ENCODE results near the gene GBP5.
A peak's percentile ranks its signal among the peaks of the same experiment; 100 is the strongest.
"Not testable (repeated sequence)": the region's sequence is repeated elsewhere in the genome, so short reads cannot be mapped to it uniquely, and the experiment has no call there.

The GBP5 gene, protein sequence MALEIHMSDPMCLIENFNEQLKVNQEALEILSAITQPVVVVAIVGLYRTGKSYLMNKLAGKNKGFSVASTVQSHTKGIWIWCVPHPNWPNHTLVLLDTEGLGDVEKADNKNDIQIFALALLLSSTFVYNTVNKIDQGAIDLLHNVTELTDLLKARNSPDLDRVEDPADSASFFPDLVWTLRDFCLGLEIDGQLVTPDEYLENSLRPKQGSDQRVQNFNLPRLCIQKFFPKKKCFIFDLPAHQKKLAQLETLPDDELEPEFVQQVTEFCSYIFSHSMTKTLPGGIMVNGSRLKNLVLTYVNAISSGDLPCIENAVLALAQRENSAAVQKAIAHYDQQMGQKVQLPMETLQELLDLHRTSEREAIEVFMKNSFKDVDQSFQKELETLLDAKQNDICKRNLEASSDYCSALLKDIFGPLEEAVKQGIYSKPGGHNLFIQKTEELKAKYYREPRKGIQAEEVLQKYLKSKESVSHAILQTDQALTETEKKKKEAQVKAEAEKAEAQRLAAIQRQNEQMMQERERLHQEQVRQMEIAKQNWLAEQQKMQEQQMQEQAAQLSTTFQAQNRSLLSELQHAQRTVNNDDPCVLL

DNA sequence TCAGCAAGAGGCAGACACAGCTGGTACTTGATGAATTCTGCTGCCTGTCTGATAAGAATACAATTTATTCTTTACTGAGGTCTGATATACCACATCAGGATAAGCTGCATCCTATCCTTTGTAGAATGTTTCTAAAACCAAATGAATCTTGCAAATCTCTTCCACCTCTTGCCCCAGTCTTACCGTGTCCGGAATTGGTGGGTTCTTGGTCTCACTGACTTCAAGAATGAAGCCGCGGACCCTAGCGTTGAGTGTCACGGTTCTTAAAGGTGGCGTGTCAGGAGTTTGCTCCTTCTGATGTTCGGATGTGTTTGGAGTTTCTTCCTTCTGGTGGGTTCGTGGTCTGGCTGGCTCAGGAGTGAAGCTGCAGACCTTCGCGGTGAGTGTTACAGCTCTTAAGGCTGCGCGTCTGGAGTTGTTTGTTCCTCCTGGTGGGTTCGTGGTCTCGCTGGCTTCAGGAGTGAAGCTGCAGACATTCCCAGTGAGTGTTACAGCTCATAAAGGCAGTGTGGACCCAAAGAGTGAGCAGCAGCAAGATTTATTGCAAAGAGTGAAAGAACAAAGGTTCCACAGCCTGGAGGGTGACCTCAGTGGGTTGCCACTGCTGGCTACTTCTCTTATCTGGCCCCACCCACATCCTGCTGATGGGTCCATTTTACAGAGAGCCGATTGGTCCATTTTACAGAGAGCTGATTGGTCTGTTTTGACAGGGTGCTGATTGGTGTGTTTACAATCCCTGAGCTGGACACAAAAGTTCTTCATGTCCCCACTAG lies at the start of gene GBP5:
Gene GBP5, minus strand, starts transcription at position 592 of the 773 bp plus-strand sequence. CDS start 3,305 bp downstream, outside the sequence.
- peak; percentile 84 for DNase-seq

DNA sequence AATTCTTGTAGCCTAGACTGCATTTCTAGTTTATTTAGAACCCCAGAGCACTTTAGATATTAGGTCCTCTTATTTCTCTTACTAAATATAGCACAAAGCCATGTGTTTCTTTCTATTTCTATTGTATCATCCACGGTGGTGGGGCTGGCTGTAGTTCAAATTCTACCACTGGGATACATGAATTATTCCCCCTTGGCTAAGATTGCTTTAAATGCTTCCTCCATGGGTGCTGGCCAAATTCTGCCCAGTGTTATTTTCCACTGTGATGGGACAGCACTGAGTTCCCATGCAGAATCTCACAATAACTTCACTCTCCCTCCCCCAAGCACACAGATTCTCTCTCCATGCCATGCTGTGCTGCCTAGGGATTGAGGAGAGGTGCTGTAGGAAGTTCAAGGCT lies 49.7 kb upstream of the GBP5 start:
- DNase-seq, result no peak

DNA sequence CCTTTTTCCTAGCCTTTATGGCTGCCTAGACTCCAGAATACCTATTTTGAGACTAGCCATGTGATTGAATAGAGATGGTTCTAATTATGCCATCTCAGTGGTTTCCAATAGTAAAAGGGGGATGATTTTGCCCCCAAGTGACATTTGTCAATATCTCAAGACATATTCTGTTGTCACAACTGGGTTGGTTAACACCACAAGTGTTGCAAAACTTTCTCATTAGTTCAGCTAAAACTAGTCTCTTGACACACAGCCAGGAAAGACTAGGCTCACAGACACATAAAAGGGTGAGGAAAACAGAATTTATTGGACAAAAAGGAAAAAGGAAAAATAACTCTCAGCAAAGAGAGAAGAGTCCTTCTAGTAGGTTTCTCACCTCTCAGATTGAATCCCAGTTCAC lies 39.9 kb upstream of the GBP5 start:
- DNase-seq, result no peak

DNA sequence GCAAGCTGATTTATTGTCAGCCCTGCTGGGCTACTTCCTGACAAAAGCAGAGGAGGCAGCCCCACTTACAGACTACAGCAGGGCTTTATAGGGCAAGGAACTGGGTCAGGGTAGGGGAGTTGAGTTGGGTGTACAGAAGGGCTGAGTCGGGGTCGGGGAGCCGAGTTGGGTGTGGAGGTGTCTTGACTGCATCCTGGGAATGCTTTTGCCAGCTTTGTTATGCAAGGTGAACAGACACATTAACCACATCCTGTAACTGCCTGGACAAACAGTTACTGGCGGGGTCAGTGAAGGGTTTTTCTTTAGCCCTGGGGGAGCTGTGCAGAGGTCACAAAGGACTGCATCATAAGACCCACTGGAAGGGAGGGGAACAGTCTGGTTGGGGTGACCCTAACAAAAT lies 39.1 kb upstream of the GBP5 start:
- no peak for DNase-seq

DNA sequence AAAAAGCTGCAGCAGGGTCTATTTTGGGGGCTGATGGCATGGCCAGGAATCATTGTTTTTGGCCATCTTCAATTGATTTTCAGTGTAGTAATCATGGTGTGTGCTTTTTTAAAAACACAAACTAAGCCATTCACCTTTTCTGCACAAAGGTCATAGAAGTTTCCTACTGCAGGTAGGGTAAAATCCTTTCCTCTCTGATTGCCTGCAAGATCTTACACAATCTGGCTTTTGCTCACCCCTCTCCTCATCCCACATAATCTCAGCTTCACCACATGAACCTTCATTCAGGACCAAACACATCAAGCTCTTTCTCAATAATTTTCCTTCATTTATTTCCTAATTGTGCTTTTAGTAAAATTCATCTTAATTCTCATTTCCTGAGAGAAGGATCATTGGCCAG lies 38.3 kb upstream of the GBP5 start:
- DNase-seq, result no peak

DNA sequence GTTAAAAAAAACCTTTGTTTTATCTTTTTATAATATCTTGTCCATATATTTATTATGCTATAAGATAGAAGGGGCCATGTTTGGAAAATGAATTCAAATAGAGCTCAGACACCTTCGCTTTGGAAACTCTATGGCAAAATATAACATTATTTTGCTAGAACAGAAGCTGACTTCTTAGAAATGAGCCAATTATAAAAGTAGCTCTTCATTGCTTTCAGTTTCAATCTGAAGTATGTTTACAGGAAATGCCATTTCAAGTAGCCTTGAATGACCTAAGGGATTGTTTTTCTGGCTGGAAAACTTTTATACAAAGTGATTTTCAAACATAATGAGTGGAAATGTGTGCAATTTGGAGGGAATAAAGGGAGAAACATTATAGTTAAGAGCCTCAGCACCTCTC lies 37.8 kb upstream of the GBP5 start:
- DNase-seq, result peak; percentile 60

DNA sequence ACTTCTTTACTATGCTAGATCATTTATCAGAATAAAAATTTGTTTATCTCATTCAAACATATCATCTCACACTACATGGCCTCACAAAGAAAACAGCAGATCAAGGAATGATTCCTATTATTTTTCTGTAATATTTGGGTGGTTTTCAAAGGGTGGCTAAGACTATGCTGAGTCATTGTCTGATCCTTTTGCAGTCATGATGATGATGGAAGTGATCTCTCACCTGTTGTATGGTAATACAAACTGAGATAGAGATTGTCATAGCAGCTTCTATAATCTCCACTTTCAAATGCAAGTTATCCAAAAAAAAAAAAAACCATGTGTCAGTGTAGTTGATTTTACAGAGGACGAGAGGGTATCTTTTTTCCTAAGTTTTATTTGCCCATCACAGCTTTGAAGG lies 37.2 kb upstream of the GBP5 start:
- DNase-seq, result no peak

DNA sequence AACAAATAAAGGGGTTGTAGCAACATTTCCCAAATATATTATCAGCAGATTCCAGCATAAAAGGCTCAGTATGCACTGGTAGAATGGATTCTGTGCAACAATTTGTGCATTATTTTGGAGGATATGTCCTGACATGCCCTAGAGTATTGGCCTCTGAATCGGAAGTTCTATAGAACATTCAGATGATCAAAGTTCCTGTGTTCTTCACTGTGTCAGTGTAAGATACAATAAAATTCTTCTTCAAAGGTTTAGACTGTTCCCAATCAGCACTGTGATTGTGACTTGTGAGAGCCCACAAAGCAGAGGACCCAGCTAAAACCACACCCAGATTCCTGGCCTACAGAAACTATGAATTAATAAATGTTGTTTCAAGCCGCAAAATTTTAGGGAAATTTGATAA lies 33.6 kb upstream of the GBP5 start:
- no peak for DNase-seq

DNA sequence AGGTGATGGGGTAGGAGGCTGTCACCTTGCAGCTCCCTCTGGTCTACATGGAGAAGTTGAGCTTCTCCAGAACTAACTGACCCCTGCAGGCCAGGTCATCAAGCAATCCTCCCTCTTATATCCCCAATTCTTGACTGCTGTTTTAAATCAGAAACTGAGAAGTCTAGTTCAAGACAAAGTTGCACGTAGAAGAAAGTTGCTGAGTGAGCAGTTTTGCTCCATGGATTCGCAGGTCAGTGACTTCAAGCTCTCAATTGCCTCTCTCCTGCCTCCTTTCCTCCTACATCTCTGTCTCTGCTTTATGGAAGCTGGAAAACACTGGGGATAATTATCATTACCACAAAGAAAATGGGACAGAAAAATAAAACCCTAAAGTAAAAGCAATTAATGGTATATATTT lies 32.8 kb upstream of the GBP5 start:
- DNase-seq, result no peak

DNA sequence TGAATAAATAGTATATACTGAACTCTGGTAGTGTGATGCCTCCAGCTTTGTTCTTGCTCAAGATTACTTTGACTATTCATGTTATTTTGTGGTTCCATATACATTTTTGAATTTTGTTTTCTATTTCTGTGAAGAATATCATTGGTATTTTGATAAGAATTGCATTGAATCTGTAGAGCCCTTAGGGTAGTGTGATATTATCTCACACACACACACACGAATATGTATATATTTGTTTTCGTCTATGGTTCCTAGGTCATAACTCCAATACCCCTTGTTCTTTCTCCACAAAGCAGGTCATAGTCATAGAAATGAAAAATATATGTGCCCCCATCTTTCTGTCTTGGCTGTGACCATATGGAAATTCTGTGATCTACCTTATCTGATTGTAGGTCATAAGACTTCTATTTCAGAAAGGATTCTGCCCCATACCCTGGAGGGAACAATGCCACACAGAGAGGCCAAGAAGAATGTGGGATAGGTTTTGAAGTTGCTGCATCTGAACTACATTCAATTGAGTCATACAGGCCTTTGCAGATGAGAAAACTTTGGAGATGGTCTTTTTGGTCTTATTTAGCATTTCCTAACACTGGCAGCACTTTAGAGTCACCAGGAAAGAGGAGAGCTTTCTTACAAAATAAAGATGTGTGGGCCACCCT lies 32.0 kb upstream of the GBP5 start:
- no peak for DNase-seq

DNA sequence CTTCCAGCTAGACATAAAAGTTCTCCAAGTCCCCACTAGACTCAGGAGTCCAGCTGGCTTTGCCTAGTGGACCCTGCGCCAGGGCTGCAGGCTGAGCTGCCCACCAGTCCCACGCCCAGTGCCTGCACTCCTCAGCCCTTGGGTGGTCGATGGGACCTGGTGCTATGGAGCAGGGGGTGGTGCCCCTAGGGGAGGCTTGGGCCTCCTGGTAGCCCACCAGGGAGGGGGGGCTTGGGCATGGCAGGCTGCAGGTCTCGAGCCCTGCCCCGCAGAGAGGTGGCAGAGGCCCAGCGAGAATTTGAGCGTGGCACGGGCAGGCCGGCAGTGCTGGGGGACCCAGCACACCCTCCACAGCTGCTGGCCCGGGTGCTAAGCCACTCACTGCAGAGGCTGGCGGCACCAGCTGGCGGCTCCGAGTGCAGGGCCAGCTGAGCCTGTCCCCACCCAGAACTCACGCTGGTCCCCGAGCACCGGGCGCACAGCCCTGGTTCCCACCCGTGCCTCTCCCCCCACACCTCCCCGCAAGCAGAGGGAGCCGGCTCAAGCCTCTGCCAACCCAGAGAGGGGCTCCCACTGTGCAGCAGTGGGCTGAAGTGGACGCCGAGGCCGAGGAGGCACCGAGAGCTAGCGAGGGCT lies 30.2 kb upstream of the GBP5 start:
- no peak for DNase-seq

DNA sequence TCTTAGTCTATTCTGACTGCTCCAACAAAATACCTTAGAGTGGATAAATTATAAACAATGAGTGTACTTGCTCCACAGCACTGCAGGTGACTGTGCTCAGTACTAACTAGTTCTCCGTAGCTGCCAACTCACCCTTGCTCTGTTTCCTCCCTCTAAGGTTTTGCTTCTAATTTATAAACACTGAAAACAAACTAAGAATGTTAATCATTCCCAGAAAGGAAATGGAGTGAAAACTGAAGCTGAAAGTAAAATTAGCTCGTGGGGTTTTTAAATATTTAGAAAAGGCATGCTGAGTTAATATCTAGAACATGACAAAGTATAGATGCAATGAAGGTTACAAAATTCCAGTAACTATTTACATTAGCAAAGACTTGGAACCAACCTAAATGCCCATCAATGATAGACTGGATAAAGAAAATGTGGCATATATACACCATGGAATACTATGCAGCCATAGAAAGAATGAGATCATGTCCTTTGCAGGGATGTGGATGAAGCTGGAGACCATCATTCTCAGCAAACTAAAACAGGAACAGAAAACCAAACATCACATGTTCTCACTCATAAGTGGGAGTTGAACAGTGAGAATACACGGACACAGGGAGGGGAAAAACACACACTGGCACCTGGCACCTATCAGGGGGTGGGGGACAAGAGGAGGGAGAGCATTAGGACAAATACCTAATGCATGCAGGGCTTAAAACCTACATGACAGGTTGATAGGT lies 27.2 kb upstream of the GBP5 start:
- DNase-seq, result peak; percentile 81

DNA sequence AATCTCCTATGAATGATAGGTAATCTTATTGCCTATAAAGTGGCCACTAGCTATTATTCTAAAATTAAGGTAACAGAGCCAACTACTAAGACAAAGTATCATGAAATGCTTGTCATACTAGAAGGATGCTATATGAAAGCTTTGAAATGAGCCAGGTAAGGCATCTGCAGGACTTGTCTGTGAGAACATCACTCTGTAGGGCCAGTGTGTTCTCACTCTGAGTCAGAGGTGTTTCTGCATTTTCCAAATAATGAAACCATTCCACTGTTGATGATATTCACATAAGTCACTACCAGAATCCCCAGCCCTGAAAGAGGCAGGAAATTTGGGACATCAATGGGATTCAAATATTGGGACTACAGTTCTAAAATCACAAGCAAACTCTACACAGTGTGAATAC lies 25.8 kb upstream of the GBP5 start:
- DNase-seq, result peak; percentile 67

DNA sequence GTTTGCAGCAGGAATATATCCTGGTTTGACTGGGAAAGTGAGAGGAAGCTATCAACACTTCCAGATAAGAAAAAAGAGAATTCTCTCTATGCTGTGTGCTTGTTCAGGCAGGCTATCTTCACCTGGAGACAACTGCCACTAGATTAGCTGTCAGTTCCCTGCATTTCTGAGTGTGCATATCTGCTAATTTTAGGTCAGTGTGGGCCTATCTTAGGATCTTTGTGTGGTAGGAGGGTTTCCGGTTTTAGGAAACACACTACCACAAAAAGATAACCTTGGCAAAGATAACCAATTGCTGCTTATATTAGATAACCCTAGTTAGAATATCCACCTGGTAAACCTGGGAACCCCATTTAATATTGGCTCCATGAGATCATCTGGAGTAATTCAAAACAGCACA lies 22.5 kb upstream of the GBP5 start:
- DNase-seq, result peak; percentile 54

DNA sequence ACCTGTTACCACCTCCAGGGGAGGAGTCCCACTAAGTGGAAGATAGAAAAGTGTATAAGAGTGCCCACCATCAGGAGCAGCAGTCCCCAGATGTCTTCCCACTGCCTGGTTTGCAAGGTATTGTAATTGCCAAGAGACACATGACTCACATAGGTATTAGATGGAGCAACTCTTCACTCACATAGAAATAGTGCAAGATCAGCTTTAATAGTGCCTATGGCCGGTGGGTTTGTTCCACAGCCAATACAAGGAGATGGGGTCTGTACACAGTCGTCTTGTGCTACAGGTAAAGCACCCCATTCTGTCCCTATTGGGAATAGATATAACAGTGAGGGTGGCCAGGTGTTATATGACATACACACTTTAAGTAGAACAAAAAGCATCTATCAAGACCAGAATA lies 18.6 kb upstream of the GBP5 start:
- DNase-seq, result no peak

DNA sequence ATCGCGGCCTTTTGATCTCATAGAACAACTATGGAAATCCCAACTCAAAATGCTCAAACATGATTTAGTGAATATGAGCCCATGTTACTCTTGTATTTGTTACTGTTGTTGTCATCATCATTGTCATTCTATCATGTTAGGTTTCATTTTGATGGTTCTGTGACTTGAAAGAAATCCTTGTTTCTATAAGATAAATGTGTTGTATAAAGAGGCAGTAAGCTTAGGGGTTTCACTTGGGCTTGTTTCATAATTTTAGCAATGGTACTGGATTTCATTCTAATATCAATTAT lies 15.3 kb upstream of the GBP5 start:
- DNase-seq, result peak; percentile 35

DNA sequence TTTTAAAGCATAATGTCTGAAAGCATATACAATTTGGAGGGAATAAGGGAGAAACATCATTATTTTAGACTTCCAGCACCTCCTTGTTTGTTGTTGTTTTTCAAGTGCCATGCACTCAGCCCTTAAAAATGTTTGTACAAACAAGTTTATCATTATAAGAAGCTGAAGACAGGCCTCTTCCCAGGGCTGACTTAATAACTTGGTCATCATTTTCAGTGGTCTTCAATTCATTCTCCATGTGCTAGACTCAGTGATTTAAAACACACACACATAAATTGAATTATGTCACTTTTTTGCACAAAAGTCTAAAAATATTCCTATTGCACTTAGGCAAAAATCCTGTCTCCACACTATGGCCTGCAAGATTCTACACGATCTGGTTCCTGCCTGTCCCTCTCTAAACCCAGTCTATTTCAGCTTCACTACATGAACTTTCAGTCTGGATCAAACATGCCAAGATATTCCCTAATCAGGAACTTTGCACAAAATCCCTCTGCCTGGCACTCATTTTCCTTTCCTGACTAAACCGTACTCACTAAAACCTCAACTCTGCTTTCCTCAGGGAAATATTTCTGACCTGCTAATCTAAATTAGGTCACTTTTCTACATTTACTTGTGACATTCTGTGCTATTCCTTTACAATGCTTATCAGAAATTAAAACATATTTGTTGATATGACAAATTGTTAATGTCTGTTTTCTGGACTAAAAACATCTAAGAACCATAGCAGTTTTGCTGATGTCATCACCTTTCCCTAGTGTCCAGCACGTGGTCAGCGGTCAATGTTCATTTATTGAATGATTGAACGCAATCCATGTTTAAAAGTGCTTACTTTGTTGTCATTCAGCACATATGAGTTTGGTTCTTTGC lies 14.8 kb upstream of the GBP5 start:
- DNase-seq, result no peak

DNA sequence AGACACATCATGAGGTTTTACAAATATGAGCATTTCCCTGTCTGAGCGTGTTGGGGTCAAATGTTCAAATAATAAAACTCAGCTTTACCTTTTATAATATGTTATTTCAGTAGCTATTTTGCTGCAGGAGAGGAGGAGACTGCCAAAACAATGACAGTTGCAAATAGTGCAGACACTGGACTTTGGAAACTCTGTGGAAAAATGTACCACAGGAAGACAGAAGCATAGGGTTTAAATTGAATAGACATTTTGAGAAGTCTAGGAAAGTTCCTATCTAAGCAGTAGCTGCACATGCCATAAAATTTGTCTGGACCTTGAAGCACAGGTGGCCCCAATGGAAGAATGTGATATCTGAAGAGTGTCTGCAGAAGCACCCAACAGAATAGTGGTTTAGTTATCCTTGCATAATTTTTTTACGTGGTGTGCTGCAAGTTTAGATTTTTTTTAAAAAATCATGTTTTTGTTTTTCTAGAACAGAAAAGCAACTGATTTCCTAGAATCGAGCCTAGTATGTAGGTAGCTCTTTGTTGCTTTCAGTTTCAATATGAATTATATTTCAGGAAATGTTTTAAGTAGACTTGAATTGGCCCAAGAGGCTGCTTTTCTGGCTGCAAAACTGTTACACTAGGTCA lies 14.0 kb upstream of the GBP5 start:
- peak; percentile 79 for DNase-seq

DNA sequence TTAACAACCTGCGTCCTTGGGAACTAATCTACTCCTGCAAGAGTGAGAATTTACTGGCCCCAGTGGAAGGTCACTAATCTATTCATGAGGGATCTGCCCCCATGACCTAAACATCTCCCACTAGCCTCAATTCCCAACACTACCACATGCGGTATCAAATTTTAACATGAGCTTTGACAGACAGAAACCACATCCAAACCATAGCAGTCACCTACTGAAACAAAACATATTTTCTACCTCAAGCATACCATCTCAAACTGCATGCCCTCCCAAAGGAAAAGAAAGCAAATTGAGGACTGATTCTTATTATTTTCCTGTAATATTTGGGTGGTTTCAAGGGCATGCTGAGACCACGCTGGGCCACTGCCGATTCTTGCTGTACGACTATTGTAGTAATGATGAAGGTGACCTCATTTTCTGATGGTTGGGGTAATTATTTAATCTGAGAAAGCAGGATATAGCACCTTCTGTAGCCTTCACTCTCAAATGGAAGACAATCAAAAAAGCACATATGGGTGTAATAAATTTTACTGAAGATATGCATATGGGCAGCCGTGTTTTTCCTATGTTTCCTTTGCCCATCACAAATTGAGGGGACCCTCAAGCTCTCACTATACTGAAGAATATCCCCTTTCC lies 13.2 kb upstream of the GBP5 start:
- DNase-seq, result no peak

DNA sequence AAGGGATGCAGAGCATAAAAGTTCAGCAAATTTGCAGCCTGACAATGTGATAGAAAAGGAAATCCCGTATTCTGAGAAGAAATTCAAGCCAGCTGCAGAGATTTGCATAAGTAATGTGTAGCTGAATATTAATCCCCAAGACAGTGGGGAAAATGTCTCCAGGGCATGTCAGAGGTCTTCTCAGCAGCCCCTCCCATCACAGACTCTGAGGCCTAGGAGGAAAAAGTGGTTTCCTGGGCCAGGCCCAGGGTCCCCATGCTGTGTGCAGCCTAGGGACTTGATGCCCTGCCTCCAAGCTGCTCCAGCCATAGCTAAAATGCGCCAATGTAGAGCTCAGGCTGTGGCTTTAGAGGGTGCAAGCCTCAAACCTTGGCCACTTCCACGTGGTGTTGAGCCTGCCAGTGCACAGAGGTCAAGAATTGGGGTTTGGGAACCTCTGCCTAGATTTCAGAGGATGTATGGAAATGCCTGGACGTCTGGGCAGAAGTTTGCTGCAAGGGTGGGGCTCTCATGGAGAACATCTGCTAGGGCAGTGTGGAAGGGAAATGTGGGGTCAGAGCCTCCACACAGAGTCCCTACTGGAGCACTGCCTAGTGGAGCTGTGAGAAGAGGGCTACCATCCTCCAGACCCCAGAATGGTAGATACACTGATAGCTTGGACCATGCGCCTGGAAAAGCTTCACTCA lies 11.6 kb upstream of the GBP5 start:
- not testable (repeated sequence) for DNase-seq

All from activated CD4-positive, alpha-beta T cell treated with anti-CD3 and anti-CD28 coated beads, Interleukin-2, amount 50 U/mL, for 16 hours (primary cell).